Measurements from ENCODE around the gene PARD3B. TPM values are rescaled to one million over a fixed set of nuclear protein-coding genes. Genes with fewer than 3 reads are reported as not detected.

PARD3B gene
- total and polyA plus RNA-seq, 7 donors, result 0.42 to 6.0 (median 4.8) TPM

DNA sequence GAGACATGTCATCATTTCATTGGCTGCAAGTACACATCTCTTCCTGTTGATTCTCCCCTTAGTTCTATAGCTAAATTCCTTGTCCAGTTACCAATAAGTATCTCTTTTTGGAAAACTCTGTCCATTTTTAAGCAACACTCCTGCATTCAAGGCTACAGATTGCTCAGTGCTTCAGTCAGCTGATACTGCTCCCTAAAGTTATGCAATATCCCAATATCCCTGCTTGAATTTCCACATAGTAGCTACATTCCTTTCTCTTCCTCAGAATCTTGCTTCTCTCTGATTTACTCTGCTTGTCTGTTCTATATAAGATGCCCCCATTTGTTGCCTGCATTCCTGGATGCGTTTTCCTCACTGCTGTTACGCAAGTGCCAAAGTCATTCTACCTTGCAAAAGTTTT, 109.8 kb downstream of the PARD3B start:
- no peak overlapping the region for H3K4me3 ChIP-seq
- TF ChIP-seq, protein P1, sequence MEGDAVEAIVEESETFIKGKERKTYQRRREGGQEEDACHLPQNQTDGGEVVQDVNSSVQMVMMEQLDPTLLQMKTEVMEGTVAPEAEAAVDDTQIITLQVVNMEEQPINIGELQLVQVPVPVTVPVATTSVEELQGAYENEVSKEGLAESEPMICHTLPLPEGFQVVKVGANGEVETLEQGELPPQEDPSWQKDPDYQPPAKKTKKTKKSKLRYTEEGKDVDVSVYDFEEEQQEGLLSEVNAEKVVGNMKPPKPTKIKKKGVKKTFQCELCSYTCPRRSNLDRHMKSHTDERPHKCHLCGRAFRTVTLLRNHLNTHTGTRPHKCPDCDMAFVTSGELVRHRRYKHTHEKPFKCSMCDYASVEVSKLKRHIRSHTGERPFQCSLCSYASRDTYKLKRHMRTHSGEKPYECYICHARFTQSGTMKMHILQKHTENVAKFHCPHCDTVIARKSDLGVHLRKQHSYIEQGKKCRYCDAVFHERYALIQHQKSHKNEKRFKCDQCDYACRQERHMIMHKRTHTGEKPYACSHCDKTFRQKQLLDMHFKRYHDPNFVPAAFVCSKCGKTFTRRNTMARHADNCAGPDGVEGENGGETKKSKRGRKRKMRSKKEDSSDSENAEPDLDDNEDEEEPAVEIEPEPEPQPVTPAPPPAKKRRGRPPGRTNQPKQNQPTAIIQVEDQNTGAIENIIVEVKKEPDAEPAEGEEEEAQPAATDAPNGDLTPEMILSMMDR (IDR thresholded peaks at IDR 0.05), result no peak
- no peaks in the 10 kb centered on the region for H3K27me3 ChIP-seq (ENCODE audit: insufficient read depth in 3 of 3, low read length in 2 of 3)
- no peaks in the 10 kb centered on the region for H3K36me3 ChIP-seq (ENCODE audit: insufficient read depth in 1 of 2, low read depth in 1 of 2)
- no peaks in the 10 kb centered on the region for H3K4me1 ChIP-seq
- no peak overlapping the region for H3K27ac ChIP-seq
- ATAC-seq (peak in 1 of 4 donors; percentile 57), DNase-seq (no peak)
- 94 to 98% (median 97%) methylated on average over 2 of the region's 2 CpGs for WGBS, 3 donors
- H3K9me3 ChIP-seq, result no peaks in the 10 kb centered on the region
- intact Hi-C loops (cut with DNase I), result no loop called here

DNA sequence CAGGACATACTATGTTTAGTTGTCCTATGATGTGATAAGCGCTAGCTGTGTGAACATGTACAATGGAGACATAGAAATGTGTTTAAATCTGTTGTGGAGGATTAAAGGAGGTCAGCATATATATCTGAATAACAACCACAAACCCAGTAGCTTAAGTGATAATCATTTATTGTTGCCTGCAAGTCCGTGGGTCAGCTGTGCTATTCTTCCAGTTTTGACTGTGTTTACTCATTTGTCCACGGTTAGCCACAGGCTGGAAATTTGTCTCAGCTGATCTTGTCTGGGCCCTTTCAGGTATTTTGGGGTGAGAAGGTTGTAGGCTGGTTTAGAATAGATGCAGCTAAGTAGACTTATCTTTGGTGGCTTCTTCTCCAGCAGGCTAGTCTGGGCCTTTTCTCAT, 110.4 kb downstream of the PARD3B start:
- DNase-seq, result no peak
- TF ChIP-seq, protein P1 (IDR thresholded peaks at IDR 0.05), result no peak
- Histone ChIP-seq H3K4me3 (no peak overlapping the region), H3K36me3 (ENCODE audit: insufficient read depth in 1 of 2, low read depth in 1 of 2) (no peaks in the 10 kb centered on the region), H3K27me3 (ENCODE audit: insufficient read depth in 3 of 3, low read length in 2 of 3) (no peaks in the 10 kb centered on the region), H3K27ac (no peak overlapping the region), H3K9me3 (no peaks in the 10 kb centered on the region), H3K4me1 (no peaks in the 10 kb centered on the region)
- no peak for ATAC-seq
- WGBS, 3 donors, result 83 to 85% (median 85%) methylated on average over 3 of the region's 3 CpGs
- intact Hi-C loops (cut with DNase I), result no loop called here

DNA sequence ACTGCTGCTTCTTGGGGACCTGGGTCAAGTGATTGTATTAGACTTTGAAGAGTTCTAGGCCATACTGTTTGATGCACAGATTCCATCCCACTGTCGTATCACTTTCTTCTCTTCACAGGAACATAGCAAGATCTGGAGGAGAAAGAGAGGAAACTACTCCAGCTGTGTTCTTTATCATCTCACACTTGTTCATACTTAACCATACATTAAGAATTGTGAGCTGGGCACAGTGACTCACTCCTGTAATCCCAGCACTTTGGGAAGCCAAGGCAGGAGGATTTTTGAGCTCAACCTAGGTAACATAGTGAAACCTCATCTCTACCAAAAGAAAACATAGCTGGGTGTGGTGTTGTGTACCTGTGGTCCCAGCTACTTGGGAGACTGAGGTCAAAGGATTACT, 111.7 kb downstream of the PARD3B start:
- ATAC-seq, result no peak
- H3K4me3 ChIP-seq, result no peak overlapping the region
- H3K27me3 ChIP-seq (ENCODE audit: insufficient read depth in 3 of 3, low read length in 2 of 3), result no peaks in the 10 kb centered on the region
- no peak for DNase-seq
- no peaks in the 10 kb centered on the region for H3K4me1 ChIP-seq
- TF ChIP-seq, protein P1 (IDR thresholded peaks at IDR 0.05), result no peak
- no peaks in the 10 kb centered on the region for H3K9me3 ChIP-seq
- intact Hi-C loops (cut with DNase I), result no loop called here
- H3K36me3 ChIP-seq (ENCODE audit: insufficient read depth in 1 of 2, low read depth in 1 of 2), result no peaks in the 10 kb centered on the region
- WGBS, 3 donors, result 90 to 98% (median 95%) methylated on average over 1 of the region's 1 CpG
- no peak overlapping the region for H3K27ac ChIP-seq

DNA sequence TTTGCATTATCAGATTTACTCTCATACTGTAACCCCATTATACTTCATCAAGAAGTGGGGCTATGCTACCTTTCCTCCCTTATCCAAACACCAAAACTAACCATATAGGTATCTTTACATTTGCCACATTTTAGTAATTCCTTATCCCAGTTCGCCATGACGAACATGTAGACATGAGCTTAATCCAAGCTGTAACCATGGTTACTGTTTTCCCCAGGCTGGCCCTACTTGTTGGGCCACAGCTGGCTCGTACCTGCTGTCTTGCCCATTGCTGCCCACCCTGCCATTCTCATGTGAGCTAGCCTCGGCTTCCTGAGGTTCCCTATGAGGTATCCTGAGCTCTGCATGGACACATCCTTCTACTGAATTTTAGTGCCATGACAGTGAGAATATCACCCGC, 117.7 kb downstream of the PARD3B start:
- intact Hi-C loops (cut with DNase I), result no loop called here
- no peak for DNase-seq
- ATAC-seq, result no peak
- Histone ChIP-seq H3K4me1 (peaks cover 11% of the 10 kb centered on the region), H3K4me3 (no peak overlapping the region), H3K27ac (no peak overlapping the region), H3K36me3 (ENCODE audit: insufficient read depth in 1 of 2, low read depth in 1 of 2) (no peaks in the 10 kb centered on the region), H3K27me3 (ENCODE audit: insufficient read depth in 3 of 3, low read length in 2 of 3) (no peaks in the 10 kb centered on the region), H3K9me3 (no peaks in the 10 kb centered on the region)
- TF ChIP-seq, protein P1 (IDR thresholded peaks at IDR 0.05), result no peak
- 92 to 98% (median 93%) methylated on average over 5 of the region's 5 CpGs for WGBS, 3 donors

DNA sequence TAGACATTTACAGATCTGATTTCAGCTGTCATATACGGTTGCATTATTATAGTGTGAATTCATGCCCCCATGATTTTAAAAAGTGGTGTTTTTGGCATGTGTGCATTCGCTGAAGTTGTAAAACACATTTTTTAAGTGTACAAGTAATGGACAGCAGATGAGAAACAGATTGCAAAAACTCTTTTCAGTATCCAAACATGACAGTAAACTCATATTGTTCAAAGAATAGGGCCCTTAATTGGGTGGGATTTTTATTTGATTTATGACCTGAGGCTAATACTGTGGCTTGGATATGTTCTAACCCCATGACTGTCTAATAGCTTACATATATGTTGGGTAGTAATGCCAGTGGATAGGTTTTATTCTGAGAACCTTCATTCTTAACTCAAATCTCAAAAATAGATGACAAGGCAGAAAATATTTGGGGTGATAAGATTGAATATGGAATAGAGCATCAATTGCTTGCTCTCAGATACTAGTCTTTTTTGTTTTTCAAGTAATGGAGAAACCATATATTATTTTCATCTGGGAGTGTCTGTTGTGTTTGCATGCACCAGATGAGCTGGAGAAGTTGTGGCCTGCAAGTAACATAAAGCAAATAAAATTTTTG, 118.6 kb downstream of the PARD3B start:
- intact Hi-C loops (cut with DNase I), result no loop called here
- H3K4me3 ChIP-seq, result no peak overlapping the region
- 79 to 88% (median 82%) methylated on average over 2 of the region's 2 CpGs for WGBS, 3 donors
- no peaks in the 10 kb centered on the region for H3K9me3 ChIP-seq
- H3K27me3 ChIP-seq (ENCODE audit: insufficient read depth in 3 of 3, low read length in 2 of 3), result no peaks in the 10 kb centered on the region
- ATAC-seq (no peak), DNase-seq (no peak)
- no peaks in the 10 kb centered on the region for H3K36me3 ChIP-seq (ENCODE audit: insufficient read depth in 1 of 2, low read depth in 1 of 2)
- no peak overlapping the region for H3K27ac ChIP-seq
- TF ChIP-seq, protein P1 (IDR thresholded peaks at IDR 0.05), result no peak
- H3K4me1 ChIP-seq, result peaks cover 11% of the 10 kb centered on the region
